HG03469 (cell line): ENCODE results near the gene NR1H4.
"Not testable (repeated sequence)": the region's sequence is repeated elsewhere in the genome, so short reads cannot be mapped to it uniquely, and the experiment has no call there.

ENCODE experiments used
- ATAC-seq: cut with Tn5 transposase; IDR thresholded peaks from one replicate; pipeline ENCODE4 v1.9.1; 2021; ENCODE audit warnings: mild to moderate bottlenecking, moderate library complexity, moderate number of reproducible peaks; ENCODE audit not compliant: unreplicated experiment

NR1H4 gene

DNA sequence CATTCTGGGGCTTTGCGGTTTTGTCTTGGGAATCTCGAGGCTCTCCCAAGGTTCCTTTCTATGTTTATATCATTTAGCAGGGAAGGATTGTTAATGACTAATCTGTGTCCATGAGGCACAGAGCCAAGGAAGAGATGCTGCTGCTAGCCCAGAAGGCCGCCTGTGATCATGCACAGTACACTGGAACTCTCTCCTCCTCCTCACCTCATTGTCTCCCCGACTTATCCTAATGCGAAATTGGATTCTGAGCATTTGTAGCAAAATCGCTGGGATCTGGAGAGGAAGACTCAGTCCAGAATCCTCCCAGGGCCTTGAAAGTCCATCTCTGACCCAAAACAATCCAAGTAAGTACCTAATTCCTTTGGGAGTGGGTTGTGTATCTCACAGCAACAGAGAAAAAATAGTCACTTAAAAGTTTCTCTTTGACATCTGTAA is at the start of gene NR1H4:
TSS of gene NR1H4 (plus strand) at position 151 of the 435 bp plus-strand sequence. CDS start 19,458 bp downstream, outside the sequence.
- no peak for ATAC-seq

GRCh38 chr12:100426145-100426544 is 47.5 kb upstream of the NR1H4 start:
- ATAC-seq: no peak

DNA sequence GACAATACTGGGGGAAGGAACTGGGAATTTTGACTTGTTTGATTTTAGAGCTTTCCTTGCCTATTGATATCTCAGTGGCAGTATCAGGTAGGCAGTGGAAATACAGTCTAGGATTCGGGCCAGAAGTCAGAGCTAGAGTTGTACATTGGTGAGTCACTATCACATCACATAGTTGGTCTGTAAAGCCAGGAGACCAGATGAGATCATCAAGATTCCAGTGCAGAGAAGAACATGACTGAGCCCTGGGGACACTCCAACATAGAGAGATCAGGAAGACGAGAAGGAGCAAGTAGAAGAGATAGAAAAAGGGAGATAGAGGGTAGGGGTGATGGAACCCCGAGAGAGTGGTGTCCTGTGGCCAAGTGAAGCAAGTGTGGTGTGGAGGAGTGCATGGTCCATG is 46.6 kb upstream of the NR1H4 start:
- no peak for ATAC-seq

DNA sequence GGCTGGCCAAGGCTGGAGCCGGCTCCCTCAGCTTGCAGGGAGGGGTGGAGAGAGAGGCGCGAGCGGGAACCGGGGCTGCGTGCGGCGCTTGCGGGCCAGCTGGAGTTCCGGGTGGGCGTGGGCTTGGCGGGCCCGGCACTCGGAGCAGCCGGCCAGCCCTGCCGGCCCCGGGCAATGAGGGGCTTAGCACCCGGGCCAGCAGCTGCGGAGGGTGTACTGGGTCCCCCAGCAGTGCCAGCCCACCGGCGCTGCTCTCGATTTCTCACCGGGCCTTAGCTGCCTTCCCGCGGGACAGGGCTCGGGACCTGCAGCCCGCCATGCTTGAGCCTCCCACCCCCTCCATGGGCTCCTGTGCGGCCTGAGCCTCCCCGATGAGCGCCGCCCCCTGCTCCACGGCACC is 43.4 kb upstream of the NR1H4 start:
- not testable (repeated sequence) for ATAC-seq

DNA sequence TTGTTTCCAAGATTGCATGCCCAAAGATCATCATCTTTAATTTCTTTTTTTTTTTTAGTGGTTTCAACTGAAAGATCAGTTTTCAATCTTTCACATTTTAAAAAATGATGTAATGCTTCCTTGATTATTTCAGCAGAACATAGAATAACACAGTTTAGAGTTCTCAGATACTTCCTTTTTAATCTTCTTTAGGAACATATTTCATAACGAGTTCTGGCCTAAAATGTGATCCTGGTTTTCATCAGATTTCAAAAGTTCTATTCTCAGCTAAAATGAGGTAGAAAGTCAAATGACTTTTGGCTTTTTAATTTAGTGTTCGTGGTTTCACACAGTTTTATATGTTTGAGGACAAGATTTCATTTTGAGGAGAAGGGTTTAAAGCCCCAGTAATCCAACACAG is 40.0 kb upstream of the NR1H4 start:
- no peak for ATAC-seq

DNA sequence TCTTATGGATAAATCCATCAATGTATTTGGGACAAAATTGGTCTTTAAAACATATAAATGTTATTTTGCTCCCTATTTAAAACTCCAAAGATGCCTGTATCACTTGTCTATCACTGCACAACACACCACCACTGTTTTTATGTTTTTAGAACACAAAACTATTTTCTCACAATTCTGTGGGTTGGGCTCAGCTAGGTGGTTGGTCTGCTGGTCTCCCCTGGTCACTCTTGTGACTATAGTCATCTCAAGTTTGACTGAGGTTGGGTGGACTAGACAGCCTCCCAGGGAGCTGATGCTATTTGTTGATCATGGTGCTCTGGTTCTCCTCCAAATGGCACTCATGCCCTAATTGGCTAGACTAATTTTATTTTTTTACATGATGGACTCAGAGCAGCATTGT is 39.5 kb upstream of the NR1H4 start:
- no peak for ATAC-seq

- ATAC-seq: no peak
Observed at GRCh38 chr12:100435957-100436356, 37.7 kb upstream of the NR1H4 start.

GRCh38 chr12:100437038-100437841 is 36.4 kb upstream of the NR1H4 start:
- ATAC-seq: no peak

- no peak for ATAC-seq
Observed at GRCh38 chr12:100439797-100440196, 33.9 kb upstream of the NR1H4 start.

DNA sequence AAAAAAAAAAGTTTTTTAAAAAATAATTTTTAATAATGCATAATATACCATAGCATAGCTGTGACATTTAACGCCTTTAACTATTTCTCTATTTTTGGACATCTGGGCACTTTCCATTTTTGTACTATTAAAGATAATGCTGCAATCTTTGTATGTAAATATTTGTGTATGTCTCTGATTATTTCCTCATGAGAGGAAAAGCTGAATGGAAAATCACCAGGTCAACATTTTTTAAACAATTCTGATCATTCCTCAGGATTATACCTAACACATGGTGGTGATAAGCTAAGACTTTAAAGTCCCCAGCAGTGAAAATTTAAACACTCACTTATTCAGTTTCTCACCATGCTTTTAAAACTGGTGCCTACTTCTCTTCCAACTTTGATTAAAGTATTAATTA is 31.3 kb upstream of the NR1H4 start:
- no peak for ATAC-seq

GRCh38 chr12:100443434-100443833 is 30.2 kb upstream of the NR1H4 start:
- ATAC-seq: no peak

GRCh38 chr12:100445081-100445481 is 28.6 kb upstream of the NR1H4 start:
- no peak for ATAC-seq

DNA sequence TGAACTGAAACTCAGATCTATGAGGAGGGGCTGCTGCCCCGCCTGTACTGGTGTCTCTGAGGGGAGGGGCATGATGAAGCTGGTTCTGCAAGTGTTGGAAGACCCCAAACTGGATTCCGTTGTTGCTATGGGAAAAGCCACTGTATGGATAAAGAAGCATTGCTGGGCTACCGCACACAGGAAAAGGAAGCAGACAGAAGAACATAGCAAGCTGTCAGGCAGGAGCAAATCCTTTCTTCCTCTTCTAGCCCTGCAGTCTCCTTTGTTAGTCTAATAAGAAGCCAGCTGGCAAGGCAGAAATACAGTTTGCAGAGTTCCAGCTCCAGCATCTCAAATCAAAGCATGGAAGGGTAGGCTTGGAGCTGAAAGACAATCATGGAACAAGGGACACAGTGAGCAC is 26.3 kb upstream of the NR1H4 start:
- ATAC-seq: no peak

- no peak for ATAC-seq
Observed at GRCh38 chr12:100448656-100449055, 25.0 kb upstream of the NR1H4 start.

GRCh38 chr12:100450735-100451134 is 22.9 kb upstream of the NR1H4 start:
- ATAC-seq: no peak

DNA sequence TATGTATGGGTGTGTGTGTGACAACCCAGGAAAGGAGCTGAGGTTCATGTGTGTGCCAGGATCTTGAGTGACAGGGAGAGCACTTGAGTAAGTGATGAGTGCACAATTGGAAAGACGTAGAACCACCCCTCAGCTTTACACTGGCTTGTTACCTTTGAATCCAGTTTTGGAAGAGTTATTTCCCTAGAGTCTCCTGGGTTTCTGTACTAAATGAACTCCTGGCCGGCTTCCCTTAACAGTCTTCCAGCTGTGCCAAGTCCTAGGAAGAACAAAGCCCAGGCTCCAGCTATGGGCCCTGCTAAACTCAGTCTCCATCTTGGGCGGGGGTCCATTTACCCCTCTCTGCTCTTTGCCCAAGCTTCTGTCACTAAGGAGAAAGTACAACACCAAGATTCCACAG is 19.7 kb upstream of the NR1H4 start:
- ATAC-seq: no peak

DNA sequence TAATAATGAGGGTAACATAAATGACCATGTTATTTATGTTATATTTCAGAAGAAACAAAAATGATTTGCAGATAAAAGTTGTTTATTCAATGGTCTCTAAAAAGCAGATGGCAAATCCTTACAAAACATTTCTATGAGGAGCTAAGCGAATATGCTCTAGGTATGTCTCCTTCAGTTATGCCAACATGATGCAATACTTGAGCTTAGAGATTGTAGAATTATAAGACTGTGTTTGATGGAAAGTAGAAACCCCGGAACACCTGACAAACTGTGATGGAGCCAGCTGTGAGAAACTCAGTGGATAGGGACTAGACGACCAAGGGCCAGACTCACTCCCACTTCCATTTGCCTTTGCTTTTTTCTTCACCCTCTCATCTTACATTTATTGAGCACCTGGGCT is 17.8 kb upstream of the NR1H4 start:
- no peak for ATAC-seq

DNA sequence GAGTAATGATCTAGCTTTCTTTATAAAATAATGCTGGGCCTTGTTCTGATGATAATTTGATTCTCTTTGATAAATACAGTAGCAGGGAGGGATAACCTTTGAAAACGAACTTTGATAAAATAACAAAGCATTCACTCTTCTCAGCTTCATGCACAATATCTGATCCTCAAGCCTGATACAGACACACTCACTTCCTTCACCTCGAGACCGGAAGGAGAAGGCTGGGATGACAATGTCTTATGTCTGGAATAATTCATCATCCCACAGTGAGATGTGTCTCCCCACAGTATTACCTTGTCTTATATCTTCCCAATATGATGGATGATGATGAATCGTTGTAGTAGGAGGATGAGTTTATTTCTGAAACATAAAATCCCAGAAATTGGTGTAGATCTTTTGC is 15.5 kb upstream of the NR1H4 start:
- no peak for ATAC-seq

DNA sequence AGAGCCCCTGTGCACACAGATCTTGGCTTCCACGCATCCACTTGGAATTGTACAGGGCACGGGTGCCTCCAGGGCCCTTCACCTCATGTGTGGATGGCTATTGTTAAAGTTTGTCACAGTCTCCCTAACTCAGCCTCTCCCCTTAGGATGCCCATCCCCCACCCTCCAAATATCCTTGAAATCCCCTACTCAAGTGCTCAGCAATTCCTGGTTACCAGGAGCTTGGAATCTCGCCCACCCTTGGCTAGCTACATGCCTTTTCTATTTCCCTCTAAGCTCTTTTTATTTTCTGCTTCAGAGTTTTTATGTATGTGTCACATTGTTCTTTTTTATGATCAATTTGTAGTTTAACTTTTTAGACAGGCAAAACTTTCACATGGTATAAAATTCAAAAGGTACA is 13.0 kb upstream of the NR1H4 start:
- no peak for ATAC-seq

GRCh38 chr12:100461330-100461973 is 12.2 kb upstream of the NR1H4 start:
- no peak for ATAC-seq

- ATAC-seq: no peak
Observed at GRCh38 chr12:100463661-100464060, 10.0 kb upstream of the NR1H4 start.

GRCh38 chr12:100464529-100464928 is 9.1 kb upstream of the NR1H4 start:
- no peak for ATAC-seq
